Measurements from ENCODE around the gene MMP14.
"Not testable (repeated sequence)": the region's sequence is repeated elsewhere in the genome, so short reads cannot be mapped to it uniquely, and the experiment has no call there.

Gene MMP14

GRCh38 chr14:22819151-22819988 lies 17.0 kb upstream of the MMP14 start:
- no peaks in the 10 kb centered on the region for H3K9me3 ChIP-seq (ENCODE audit: control insufficient read depth, low read depth, low read length)
- peaks cover 7% of the 10 kb centered on the region for H3K27me3 ChIP-seq (ENCODE audit: control insufficient read depth, insufficient read depth, low read length)
- no peaks in the 10 kb centered on the region for H3K36me3 ChIP-seq (ENCODE audit: control insufficient read depth, low read depth, low read length)
- H3K4me1 ChIP-seq (ENCODE audit: control insufficient read depth, low read depth, low read length): peaks cover 37% of the 10 kb centered on the region
- peak overlapping the region; percentile 26 for H3K4me3 ChIP-seq (ENCODE audit: low read length)
- no peak overlapping the region for H3K9ac ChIP-seq (ENCODE audit: low read length)
- no peak overlapping the region for H3K27ac ChIP-seq (ENCODE audit: low read length)

DNA sequence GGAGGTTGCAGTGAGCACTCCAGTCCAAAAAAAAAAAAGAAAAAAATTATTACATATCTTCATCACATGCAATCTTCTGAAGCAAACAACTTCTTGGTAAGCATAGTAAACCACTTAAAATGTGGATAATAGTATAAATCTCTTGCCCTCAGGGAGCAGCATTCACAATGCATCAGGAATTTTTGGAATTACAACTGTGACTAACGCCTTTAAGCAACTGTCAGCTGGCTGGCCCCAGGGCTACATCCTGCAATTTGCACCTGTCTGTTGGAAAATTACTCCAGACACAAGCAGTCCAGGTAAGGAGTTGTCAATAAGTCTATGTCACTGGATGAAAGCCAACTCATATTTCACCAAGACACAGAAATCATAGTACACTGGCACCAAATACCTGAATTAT lies 15.7 kb upstream of the MMP14 start:
- Histone ChIP-seq H3K36me3 (ENCODE audit: control insufficient read depth, low read depth, low read length) (no peaks in the 10 kb centered on the region), H3K9ac (ENCODE audit: low read length) (no peak overlapping the region), H3K9me3 (ENCODE audit: control insufficient read depth, low read depth, low read length) (no peaks in the 10 kb centered on the region), H3K4me1 (ENCODE audit: control insufficient read depth, low read depth, low read length) (peaks cover 28% of the 10 kb centered on the region), H3K27ac (ENCODE audit: low read length) (no peak overlapping the region), H3K27me3 (ENCODE audit: control insufficient read depth, insufficient read depth, low read length) (peaks cover 7% of the 10 kb centered on the region), H3K4me3 (ENCODE audit: low read length) (no peak overlapping the region)

DNA sequence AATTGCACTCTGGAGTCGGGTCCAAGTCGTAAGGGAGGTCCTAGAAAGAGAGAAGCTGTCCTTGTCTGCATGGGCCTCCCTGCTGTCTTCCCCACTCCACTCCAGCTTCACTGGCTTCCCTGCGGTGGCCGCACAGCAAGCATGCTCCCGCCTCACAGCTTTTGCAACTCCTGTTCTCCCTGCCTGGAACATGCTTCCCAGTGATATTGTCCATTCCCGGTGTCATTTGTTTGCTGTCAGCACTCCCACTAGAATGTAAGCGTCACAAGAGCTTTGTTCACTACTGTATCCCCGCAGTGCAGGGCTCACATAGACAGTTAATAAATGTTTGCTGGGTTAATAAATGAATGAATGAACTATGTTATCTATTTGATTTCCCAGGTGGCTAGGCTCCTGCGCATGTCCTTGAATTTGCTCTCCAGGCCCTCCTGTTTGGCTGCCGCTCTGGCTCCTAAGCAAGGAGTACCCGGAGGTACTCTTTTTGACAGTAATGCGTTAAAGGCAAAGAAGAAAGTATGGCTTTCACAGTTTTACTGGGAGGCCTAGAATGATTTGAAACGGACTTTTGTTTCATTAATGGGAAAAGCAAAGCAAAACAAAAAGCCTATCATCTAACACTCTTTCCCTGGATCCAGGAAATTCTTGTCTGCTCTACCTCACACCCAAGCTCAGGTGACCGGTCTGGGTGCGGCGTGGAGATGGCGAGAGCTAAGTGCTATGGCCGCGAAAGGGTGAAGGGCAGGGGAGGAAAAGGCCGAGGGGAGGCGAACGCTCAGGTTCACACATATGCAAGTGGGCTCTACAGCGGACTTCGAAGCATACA lies 15.0 kb upstream of the MMP14 start:
- H3K9ac ChIP-seq (ENCODE audit: low read length): peak overlapping the region; percentile 97
- peaks cover 27% of the 10 kb centered on the region for H3K4me1 ChIP-seq (ENCODE audit: control insufficient read depth, low read depth, low read length)
- no peaks in the 10 kb centered on the region for H3K9me3 ChIP-seq (ENCODE audit: control insufficient read depth, low read depth, low read length)
- H3K4me3 ChIP-seq (ENCODE audit: low read length): peak overlapping the region; percentile 70
- no peaks in the 10 kb centered on the region for H3K36me3 ChIP-seq (ENCODE audit: control insufficient read depth, low read depth, low read length)
- H3K27ac ChIP-seq (ENCODE audit: low read length): no peak overlapping the region
- peaks cover 7% of the 10 kb centered on the region for H3K27me3 ChIP-seq (ENCODE audit: control insufficient read depth, insufficient read depth, low read length)

- peak overlapping the region; percentile 70 for H3K4me3 ChIP-seq (ENCODE audit: low read length)
- H3K27ac ChIP-seq (ENCODE audit: low read length): peak overlapping the region; percentile 76
- H3K27me3 ChIP-seq (ENCODE audit: control insufficient read depth, insufficient read depth, low read length): peaks cover 7% of the 10 kb centered on the region
- no peaks in the 10 kb centered on the region for H3K36me3 ChIP-seq (ENCODE audit: control insufficient read depth, low read depth, low read length)
- peaks cover 27% of the 10 kb centered on the region for H3K4me1 ChIP-seq (ENCODE audit: control insufficient read depth, low read depth, low read length)
- no peaks in the 10 kb centered on the region for H3K9me3 ChIP-seq (ENCODE audit: control insufficient read depth, low read depth, low read length)
- peak overlapping the region; percentile 97 for H3K9ac ChIP-seq (ENCODE audit: low read length)
Observed at GRCh38 chr14:22822016-22822570, 14.3 kb upstream of the MMP14 start.

DNA sequence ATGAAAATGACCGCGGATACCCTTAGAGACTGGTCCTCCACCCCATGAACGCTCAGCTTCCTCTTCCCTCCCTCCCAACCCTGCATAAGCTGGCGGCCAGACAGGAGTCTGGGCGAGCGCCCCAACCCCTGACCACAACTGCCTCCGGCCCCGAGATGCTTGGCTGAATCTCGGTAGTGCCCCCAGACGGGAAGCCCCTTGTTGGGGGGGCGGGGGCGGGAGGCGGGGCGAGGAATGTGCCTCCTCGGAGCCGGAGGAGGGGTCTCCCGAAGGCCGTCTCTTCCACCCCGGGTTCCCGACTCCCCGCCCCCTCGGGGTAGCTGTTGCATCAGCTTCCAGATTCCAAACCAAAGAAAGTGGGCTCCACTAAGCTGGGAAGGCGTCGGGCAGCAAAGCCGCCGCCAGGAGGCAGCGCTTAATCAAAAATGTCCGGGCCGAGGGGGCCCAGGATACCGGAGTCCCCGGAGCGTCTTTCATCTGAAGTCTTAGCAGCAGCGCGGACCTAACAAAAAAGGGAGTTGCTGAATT lies 13.8 kb upstream of the MMP14 start:
- peak overlapping the region; percentile 70 for H3K4me3 ChIP-seq (ENCODE audit: low read length)
- H3K36me3 ChIP-seq (ENCODE audit: control insufficient read depth, low read depth, low read length): no peaks in the 10 kb centered on the region
- H3K27ac ChIP-seq (ENCODE audit: low read length): peak overlapping the region; percentile 76
- H3K9me3 ChIP-seq (ENCODE audit: control insufficient read depth, low read depth, low read length): no peaks in the 10 kb centered on the region
- H3K9ac ChIP-seq (ENCODE audit: low read length): peak overlapping the region; percentile 97
- H3K27me3 ChIP-seq (ENCODE audit: control insufficient read depth, insufficient read depth, low read length): peaks cover 7% of the 10 kb centered on the region
- H3K4me1 ChIP-seq (ENCODE audit: control insufficient read depth, low read depth, low read length): peaks cover 27% of the 10 kb centered on the region

DNA sequence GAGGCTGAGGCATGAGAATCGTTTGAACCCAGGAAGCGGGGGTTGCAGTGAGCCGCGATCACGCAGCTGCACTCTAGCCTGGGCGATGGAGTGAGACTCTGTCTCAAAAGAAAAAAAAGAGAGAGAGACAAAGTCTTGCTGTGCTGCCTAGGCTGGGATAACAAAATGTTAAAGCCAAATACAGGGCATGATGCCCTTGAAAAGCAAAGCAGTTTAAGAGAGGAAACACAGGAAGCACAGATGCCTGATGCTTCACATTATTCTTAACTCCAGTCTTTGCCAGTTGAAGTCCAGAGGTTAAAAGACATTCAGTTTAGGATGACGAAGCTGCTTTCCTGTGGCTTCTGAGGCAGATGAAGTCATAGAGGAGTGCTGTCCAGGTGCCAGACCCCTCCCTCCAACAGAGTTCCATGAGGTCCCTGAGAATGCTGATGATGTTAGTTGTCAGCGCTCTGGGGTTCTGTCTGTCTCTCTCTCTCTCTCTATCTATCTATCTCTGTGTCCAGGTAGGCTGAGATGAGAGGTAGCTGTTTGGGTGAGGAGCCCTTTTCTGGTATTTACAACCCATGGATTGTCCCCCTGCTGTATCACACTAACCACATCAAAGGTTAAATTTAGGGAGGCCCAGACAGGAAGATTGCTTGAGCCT lies 11.6 kb upstream of the MMP14 start:
- Histone ChIP-seq H3K9ac (ENCODE audit: low read length) (no peak overlapping the region), H3K36me3 (ENCODE audit: control insufficient read depth, low read depth, low read length) (no peaks in the 10 kb centered on the region), H3K9me3 (ENCODE audit: control insufficient read depth, low read depth, low read length) (no peaks in the 10 kb centered on the region), H3K4me1 (ENCODE audit: control insufficient read depth, low read depth, low read length) (peaks cover 22% of the 10 kb centered on the region), H3K27ac (ENCODE audit: low read length) (no peak overlapping the region), H3K4me3 (ENCODE audit: low read length) (no peak overlapping the region), H3K27me3 (ENCODE audit: control insufficient read depth, insufficient read depth, low read length) (peaks cover 7% of the 10 kb centered on the region)

- Histone ChIP-seq H3K9ac (ENCODE audit: low read length) (peak overlapping the region; percentile 95), H3K27ac (ENCODE audit: low read length) (peak overlapping the region; percentile 90), H3K4me3 (ENCODE audit: low read length) (peak overlapping the region; percentile 97), H3K36me3 (ENCODE audit: control insufficient read depth, low read depth, low read length) (peaks cover 15% of the 10 kb centered on the region), H3K4me1 (ENCODE audit: control insufficient read depth, low read depth, low read length) (peaks cover 10% of the 10 kb centered on the region)
- H3K27me3 ChIP-seq (ENCODE audit: control insufficient read depth, insufficient read depth, low read length); H3K9me3 ChIP-seq (ENCODE audit: control insufficient read depth, low read depth, low read length): not testable (repeated sequence)
Observed at GRCh38 chr14:22829076-22829660, 7.2 kb upstream of the MMP14 start.

GRCh38 chr14:22829661-22830442 lies 6.5 kb upstream of the MMP14 start, which contains the start of gene MRPL52:
Gene MRPL52 (plus strand): TSS chr14:22829887. CDS start chr14:22829913, 26 bp downstream.
- peak within 1 kb of the TSS; percentile 97 for H3K4me3 ChIP-seq (ENCODE audit: low read length)
- no peaks in the 10 kb centered on the region for H3K27me3 ChIP-seq (ENCODE audit: control insufficient read depth, insufficient read depth, low read length)
- no peaks in the 10 kb centered on the region for H3K9me3 ChIP-seq (ENCODE audit: control insufficient read depth, low read depth, low read length)
- peaks cover 22% of the 10 kb centered on the region for H3K36me3 ChIP-seq (ENCODE audit: control insufficient read depth, low read depth, low read length)
- H3K27ac ChIP-seq (ENCODE audit: low read length): peak within 1 kb of the TSS; percentile 90
- H3K4me1 ChIP-seq (ENCODE audit: control insufficient read depth, low read depth, low read length): peaks cover 10% of the 10 kb centered on the region
- H3K9ac ChIP-seq (ENCODE audit: low read length): peak within 1 kb of the TSS; percentile 95

GRCh38 chr14:22830443-22831010 lies 5.9 kb upstream of the MMP14 start:
- H3K27ac ChIP-seq (ENCODE audit: low read length): peak overlapping the region; percentile 90
- H3K4me1 ChIP-seq (ENCODE audit: control insufficient read depth, low read depth, low read length): peaks cover 14% of the 10 kb centered on the region
- no peaks in the 10 kb centered on the region for H3K9me3 ChIP-seq (ENCODE audit: control insufficient read depth, low read depth, low read length)
- H3K27me3 ChIP-seq (ENCODE audit: control insufficient read depth, insufficient read depth, low read length): no peaks in the 10 kb centered on the region
- peak overlapping the region; percentile 97 for H3K4me3 ChIP-seq (ENCODE audit: low read length)
- peak overlapping the region; percentile 95 for H3K9ac ChIP-seq (ENCODE audit: low read length)
- H3K36me3 ChIP-seq (ENCODE audit: control insufficient read depth, low read depth, low read length): peaks cover 28% of the 10 kb centered on the region

DNA sequence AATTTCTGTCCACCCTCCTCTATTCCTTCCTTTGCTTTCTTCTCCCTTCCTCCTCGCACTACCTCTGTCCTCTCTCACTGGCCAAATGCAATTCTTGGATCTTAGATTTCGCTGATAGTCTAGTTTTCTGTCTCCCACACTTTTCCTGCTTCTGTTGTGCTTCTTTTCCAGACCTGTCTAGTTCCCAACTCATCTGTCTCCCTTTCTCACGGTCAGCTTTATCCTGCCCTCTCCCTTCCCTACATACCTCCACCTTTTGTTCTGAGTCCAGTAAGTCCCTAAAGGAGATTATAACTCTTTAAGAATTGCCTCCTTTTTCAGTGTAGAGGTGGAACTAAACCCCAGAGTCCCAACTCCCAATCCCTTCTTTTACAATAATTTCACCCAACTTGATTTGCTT lies 880 bp upstream of the MMP14 start:
- H3K4me1 ChIP-seq (ENCODE audit: control insufficient read depth, low read depth, low read length): peaks cover 25% of the 10 kb centered on the region
- H3K9me3 ChIP-seq (ENCODE audit: control insufficient read depth, low read depth, low read length): no peaks in the 10 kb centered on the region
- peaks cover 28% of the 10 kb centered on the region for H3K36me3 ChIP-seq (ENCODE audit: control insufficient read depth, low read depth, low read length)
- no peak overlapping the region for H3K9ac ChIP-seq (ENCODE audit: low read length)
- H3K27me3 ChIP-seq (ENCODE audit: control insufficient read depth, insufficient read depth, low read length): peaks cover 6% of the 10 kb centered on the region
- H3K4me3 ChIP-seq (ENCODE audit: low read length): no peak overlapping the region
- no peak overlapping the region for H3K27ac ChIP-seq (ENCODE audit: low read length)

All from iPS-18a (cell line).